GM21786 (cell line): ENCODE measurements around the gene COL8A1.
"Not testable (repeated sequence)": the region's sequence is repeated elsewhere in the genome, so short reads cannot be mapped to it uniquely, and the experiment has no call there.

Experiments
- ATAC-seq: cut with Tn5 transposase; IDR thresholded peaks from one replicate; pipeline ENCODE4 v1.9.1; 2021; ENCODE audit not compliant: unreplicated experiment

The COL8A1 gene

GRCh38 chr3:99836681-99837080 is 198.3 kb downstream of the COL8A1 start:
- no peak for ATAC-seq

DNA sequence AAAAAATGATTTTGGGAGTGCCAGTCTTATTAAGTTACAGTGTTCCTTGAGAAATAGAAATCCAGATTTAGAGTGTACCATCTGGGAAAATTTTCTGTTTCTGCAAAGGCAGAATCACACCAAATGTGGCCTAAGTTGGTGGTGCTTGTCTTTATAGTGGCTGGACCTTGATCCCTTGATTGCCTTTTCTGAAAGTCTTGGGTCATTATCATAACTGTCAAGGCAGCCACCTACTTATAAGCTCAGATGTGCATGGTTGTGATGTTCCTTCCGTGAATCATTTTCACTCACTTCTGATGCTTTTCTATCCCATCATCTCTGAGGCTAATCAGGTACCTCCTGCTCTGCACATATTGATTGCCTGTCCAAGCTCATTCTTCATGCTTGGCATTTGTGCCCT is 199.3 kb downstream of the COL8A1 start:
- ATAC-seq, result no peak

- no peak for ATAC-seq
Measured at GRCh38 chr3:99838755-99839154, 200.4 kb downstream of the COL8A1 start.

GRCh38 chr3:99839613-99840012 is 201.2 kb downstream of the COL8A1 start:
- ATAC-seq, result no peak

- ATAC-seq, result not testable (repeated sequence)
Measured at GRCh38 chr3:99841949-99842348, 203.6 kb downstream of the COL8A1 start.

GRCh38 chr3:99842826-99843589 is 204.6 kb downstream of the COL8A1 start:
- peak; percentile 57 for ATAC-seq

- peak; percentile 9 for ATAC-seq
Measured at GRCh38 chr3:99843590-99844258, 205.3 kb downstream of the COL8A1 start.

- ATAC-seq, result no peak
Measured at GRCh38 chr3:99845331-99845730, 206.9 kb downstream of the COL8A1 start.

GRCh38 chr3:99845999-99846398 is 207.6 kb downstream of the COL8A1 start:
- ATAC-seq, result no peak

- ATAC-seq, result no peak
Measured at GRCh38 chr3:99846477-99847160, 208.2 kb downstream of the COL8A1 start.

DNA sequence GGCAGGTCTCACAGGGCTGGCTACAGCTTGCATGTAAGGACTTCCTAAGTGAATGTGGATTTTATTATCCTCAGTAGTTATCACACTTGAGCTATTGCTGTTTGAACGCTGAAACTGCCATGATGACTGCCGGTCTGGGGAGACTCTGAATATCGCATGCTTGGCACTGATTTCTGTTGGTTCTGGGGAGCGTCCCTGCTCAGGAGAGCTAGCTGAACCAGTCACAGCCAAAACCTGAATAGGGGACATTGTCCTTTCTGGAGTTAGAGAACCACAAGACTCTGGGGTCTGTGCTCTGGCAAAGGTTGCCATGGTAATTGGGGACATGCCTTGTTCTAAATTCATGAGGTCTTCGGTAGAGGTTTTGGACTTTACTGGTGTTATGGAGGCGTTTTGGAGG is 210.0 kb downstream of the COL8A1 start:
- ATAC-seq, result no peak
